ENCODE results near the gene SIGLEC6.

The SIGLEC6 gene

DNA sequence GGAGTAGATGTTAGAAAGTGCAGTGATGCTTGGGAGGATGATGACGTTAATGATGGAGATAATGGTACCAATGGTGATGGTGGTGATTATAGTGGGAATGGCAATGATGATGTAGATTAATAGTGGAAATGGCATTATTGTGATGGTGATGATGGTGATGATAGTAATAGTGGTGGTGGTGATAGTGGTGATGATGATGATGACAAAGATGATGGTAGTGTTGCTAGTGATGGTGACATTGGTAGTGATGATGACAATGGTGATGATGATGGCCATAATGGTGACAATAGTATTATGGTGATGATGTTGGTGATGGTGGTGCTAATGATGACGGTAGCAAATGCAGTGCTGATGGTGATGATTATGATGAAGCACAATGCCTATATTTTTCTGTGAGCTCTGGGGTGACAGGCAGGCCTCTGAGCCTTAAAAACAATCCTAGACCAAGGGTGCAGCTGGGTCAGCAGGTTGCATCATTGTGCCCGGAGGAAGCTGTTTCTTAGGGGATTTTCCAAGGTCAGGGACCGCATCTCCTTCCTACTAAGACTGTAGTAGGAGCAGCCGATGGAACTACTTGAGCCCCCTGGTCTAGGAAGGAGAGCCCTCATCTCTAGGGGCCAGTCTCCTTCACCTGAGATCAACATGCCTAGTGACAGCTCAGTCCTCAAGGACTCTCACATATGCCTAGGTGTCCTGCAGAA lies 45.4 kb downstream of the SIGLEC6 start:
- DNase-seq: no peak
- TF ChIP-seq, protein P1, sequence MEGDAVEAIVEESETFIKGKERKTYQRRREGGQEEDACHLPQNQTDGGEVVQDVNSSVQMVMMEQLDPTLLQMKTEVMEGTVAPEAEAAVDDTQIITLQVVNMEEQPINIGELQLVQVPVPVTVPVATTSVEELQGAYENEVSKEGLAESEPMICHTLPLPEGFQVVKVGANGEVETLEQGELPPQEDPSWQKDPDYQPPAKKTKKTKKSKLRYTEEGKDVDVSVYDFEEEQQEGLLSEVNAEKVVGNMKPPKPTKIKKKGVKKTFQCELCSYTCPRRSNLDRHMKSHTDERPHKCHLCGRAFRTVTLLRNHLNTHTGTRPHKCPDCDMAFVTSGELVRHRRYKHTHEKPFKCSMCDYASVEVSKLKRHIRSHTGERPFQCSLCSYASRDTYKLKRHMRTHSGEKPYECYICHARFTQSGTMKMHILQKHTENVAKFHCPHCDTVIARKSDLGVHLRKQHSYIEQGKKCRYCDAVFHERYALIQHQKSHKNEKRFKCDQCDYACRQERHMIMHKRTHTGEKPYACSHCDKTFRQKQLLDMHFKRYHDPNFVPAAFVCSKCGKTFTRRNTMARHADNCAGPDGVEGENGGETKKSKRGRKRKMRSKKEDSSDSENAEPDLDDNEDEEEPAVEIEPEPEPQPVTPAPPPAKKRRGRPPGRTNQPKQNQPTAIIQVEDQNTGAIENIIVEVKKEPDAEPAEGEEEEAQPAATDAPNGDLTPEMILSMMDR (IDR thresholded peaks at IDR 0.05; ENCODE audit: low read depth, low read length, missing control alignments): no peak

DNA sequence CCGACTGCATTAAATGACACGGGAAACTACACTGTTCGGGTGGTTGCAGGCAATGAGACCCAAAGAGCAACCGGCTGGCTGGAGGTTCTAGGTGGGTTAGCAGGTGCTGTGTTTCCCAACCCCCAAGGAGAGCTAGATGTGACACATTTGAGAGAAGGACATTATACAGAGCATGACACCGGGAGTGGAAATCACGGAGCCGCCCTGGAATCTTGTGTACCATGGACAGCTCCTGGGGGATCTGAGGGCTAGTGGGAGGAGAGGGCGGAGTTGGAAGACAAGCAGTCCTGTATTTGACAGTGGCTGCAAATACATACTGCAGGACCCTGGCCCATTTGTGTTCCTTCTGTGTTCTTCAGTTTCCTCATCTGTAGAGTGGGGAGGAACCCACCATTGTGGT lies 50.9 kb downstream of the SIGLEC6 start:
- Histone ChIP-seq H3K27me3 (replicated peaks) (no peaks in the 10 kb centered on the region), H3K36me3 (replicated peaks) (no peaks in the 10 kb centered on the region), H3K4me3 (ENCODE audit: low read depth, low read length) (no peak overlapping the region), H3K27ac (no peak overlapping the region)
- TF ChIP-seq, protein P1 (IDR thresholded peaks at IDR 0.05; ENCODE audit: low read depth, low read length, missing control alignments): no peak
- in situ Hi-C loops (cut with HindIII; ENCODE audit: low pct_ligation_motif_present, low sequenced_read_pairs): no loop called here
- DNase-seq: peak; percentile 4

More for the DNA sequence above, 45.4 kb downstream of the SIGLEC6 start:
- no peaks in the 10 kb centered on the region for H3K36me3 ChIP-seq (replicated peaks)
- H3K27me3 ChIP-seq (replicated peaks): no peaks in the 10 kb centered on the region
- no peak overlapping the region for H3K27ac ChIP-seq
- in situ Hi-C loops (cut with HindIII; ENCODE audit: low pct_ligation_motif_present, low sequenced_read_pairs): no loop called here
- no peak overlapping the region for H3K4me3 ChIP-seq (ENCODE audit: low read depth, low read length)

DNA sequence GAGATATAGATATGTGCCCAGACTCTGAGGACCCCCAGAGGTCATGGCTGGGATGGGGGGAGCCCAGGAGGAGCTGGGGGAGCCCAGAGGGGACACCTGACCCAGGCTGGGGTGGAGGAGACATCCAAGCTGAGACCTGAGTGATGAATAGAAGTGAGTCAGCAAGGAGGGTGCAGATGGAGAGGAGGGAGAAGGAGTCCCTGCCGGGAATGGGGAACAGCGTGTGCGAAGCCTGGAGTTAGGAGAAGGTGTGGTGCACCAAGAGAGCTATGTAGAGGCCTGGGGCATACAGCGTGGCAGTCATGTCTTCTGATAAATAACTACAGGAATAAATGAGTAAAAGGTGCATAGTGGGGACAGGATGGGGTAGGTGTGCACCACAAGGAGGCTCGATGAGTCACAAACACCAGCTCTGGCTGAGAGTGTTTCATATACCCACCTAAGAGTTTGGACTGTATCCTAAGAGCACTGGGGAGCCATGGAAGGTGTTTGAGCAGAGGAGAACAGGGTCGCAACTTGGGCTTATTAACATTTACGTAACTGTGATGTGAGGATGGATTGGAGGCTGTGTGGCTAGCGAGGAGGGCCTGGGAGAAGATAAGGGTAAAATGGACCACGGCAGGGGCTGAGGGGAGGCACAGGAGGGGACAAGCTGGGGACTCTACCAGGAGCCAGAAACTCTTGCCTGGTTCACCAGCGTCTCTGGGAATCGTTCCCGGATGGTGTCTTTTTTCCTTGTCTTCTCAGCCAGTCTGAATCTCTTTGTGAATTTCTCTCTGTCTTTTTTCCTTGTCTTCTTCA lies 51.7 kb downstream of the SIGLEC6 start:
- TF ChIP-seq, protein P1 (IDR thresholded peaks at IDR 0.05; ENCODE audit: low read depth, low read length, missing control alignments): no peak
- in situ Hi-C loops (cut with HindIII; ENCODE audit: low pct_ligation_motif_present, low sequenced_read_pairs): no loop called here
- no peak for DNase-seq
- Histone ChIP-seq H3K36me3 (replicated peaks) (no peaks in the 10 kb centered on the region), H3K4me3 (ENCODE audit: low read depth, low read length) (no peak overlapping the region), H3K27me3 (replicated peaks) (no peaks in the 10 kb centered on the region), H3K27ac (no peak overlapping the region)

DNA sequence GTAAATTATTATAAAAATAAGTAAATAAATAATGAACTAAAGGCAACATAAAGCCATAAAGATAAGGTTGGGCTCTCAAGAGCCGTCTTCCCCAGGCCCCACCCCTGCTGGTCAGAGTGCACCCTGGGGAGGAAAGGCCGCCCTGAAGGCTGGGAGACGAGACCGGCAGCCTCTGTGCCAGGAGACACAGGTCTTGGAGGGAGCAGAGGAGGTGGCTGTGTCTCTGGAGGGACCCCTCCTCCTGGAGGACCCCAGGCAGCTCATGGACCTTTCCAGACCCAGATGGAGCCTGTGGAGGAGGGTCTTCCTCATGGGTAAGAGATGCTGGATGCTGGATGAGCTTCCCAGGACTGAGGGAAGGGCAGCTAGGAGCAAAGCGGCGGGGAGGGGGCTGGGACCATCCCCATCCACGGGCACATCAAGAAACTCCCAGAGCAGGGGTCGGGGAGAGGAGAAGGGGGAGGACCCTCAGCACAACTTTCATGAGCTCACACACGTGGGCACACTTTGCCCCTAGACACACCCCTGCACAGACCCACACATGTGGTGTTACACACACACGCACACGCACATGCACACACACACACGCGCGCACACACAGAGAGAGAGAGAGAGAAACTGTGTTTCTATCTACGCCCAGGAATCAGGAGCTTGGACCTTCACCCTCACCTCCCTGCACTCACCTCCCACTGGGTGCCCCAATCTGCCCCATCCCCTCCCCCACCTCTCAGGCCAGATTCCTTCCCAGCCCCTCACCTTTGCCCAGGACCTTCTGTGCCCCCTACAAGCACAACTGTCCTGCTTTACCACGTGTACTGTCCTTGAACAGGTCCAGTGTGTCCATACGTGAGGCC lies 52.9 kb downstream of the SIGLEC6 start, which contains the start of gene CEACAM18:
CEACAM18 (plus strand) TSS at position 159 of the 854 bp plus-strand sequence.
- Histone ChIP-seq H3K27ac (no peak within 1 kb of the TSS), H3K27me3 (replicated peaks) (no peaks in the 10 kb centered on the region), H3K36me3 (replicated peaks) (no peaks in the 10 kb centered on the region), H3K4me3 (ENCODE audit: low read depth, low read length) (no peak within 1 kb of the TSS)
- TF ChIP-seq, protein P1 (IDR thresholded peaks at IDR 0.05; ENCODE audit: low read depth, low read length, missing control alignments): no peak
- no peak for DNase-seq
- in situ Hi-C loops (cut with HindIII; ENCODE audit: low pct_ligation_motif_present, low sequenced_read_pairs): no loop called here

DNA sequence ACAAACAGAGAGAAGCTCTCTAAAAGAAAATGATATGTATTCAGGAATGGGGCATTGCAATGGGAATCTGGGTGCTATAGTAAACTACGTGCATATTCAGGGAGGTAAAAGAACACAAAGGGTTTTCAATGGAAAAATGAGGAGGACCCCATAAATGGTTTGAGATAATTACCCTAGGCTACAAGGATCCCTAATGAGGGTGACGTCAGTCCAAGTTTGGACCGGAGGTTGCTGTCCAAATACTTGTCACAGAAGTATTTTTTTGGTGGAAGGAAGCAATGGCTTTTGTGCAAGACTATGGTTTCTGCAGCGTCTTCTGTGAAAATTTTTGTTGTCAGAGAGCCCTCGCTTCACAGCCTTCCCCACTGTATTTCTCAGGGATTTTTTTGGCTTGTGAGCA lies 54.1 kb downstream of the SIGLEC6 start:
- Histone ChIP-seq H3K4me3 (ENCODE audit: low read depth, low read length) (no peak overlapping the region), H3K27ac (no peak overlapping the region), H3K36me3 (replicated peaks) (no peaks in the 10 kb centered on the region), H3K27me3 (replicated peaks) (no peaks in the 10 kb centered on the region)
- DNase-seq: no peak
- in situ Hi-C loops (cut with HindIII; ENCODE audit: low pct_ligation_motif_present, low sequenced_read_pairs): no loop called here
- TF ChIP-seq, protein P1 (IDR thresholded peaks at IDR 0.05; ENCODE audit: low read depth, low read length, missing control alignments): no peak

Measured in brain microvascular endothelial cell (primary cell).